Spinal cord (tissue), 10 donors: ENCODE data around the gene LAMB2. TPM values are rescaled to one million over a fixed set of nuclear protein-coding genes. Genes with fewer than 3 reads are reported as not detected.

Experiments
- DNase-seq, 6 donors: peaks; one replicate each; pipeline versions ENCODE4 v3.0.0 to v3.0.0-alpha.2; 2013 to 2015; ENCODE audit warnings: low spot score in 6 of 6, low read depth in 4 of 6
- H3K27ac ChIP-seq: one replicate; pipeline ENCODE4 v1.5.1; 2013; ENCODE audit warnings: low read depth, low read length, control low read depth
- H3K27me3 ChIP-seq: one replicate; pipeline ENCODE4 v1.6.1; 2013; ENCODE audit warnings: low read length; ENCODE audit not compliant: control insufficient read depth, insufficient read depth
- H3K36me3 ChIP-seq: one replicate; pipeline ENCODE4 v1.6.1; 2013; ENCODE audit warnings: low read length; ENCODE audit not compliant: control insufficient read depth, insufficient read depth
- H3K4me1 ChIP-seq: one replicate; pipeline ENCODE4 v1.6.1; 2013; ENCODE audit warnings: low read length; ENCODE audit not compliant: control insufficient read depth, insufficient read depth
- H3K4me3 ChIP-seq: one replicate; pipeline ENCODE4 v1.5.1; 2013; ENCODE audit warnings: low read depth, low read length, control low read depth
- H3K9me3 ChIP-seq: one replicate; pipeline ENCODE4 v1.6.1; 2013; ENCODE audit warnings: low read length; ENCODE audit not compliant: control insufficient read depth, insufficient read depth
- WGBS: methylation state at CpG from one replicate; pipeline ENCODE4 v1.1.5; 2013; ENCODE audit warnings: missing lambda C conversion rate; ENCODE audit not compliant: insufficient coverage; 5-methylcytosine and 5-hydroxymethylcytosine counted together
- polyA plus RNA-seq, 2 donors: library from polyadenylated mRNA; unstranded; fragments of 120-200 nt; gene quantifications; one replicate each; pipeline ENCODE4 v1.2.1, GENCODE V29; 2013; ENCODE audit not compliant: insufficient read length in 2 of 2
- total RNA-seq, 2 donors: library from RNA; depleted of rRNA in 1 of 2; stranded (reverse); fragments of 120-200 nt in 1 of 2; fragments of >200 nt in 1 of 2; gene quantifications; one replicate each; pipeline versions ENCODE4 v1.2.3 to v1.2.4, GENCODE V29; 2013 to 2014
- donor health status: healthy.

Gene LAMB2
- total and polyA plus RNA-seq, 4 donors, result 160 to 536 (median 223) TPM

DNA sequence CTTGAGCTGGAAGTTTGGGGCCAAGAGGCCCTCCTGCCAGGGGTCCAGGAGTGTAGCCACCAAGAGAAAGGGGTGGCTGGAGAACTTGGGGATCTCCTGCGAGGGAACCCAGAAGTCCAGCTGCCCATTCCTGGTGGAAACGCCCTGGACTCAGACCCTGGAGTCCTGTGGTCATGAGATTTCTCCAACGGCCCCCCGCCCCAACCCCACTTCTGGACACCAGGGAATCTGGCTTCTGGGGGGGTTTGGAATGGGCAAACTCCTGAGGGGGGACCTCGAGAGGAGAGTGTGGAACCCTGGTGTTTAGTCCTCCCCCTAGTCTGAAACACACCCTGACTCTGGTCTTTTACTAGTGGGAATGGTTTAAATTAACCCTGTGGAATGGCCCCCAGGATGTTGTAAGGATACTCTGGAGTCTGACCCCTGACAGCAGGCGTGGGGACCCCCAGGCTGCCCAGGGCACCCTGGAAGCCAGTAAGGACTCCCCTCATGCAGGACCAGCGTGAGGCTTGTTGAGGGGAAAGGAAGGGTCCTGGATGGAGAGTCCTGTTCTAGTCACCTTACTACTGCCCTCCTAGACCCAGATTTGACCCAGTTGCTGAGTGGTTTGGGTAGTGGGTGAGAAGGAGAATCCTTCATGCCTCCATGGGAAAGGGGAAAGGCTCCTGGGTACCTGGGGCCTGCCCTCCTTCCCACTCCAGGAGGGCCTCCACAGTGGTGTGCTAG lies 39.1 kb upstream of the LAMB2 start:
- peak overlapping the region; percentile 88 for H3K27ac ChIP-seq

GRCh38 chr3:49171119-49171774 lies 38.4 kb upstream of the LAMB2 start, which contains the start of gene KLHDC8B:
KLHDC8B (plus strand) TSS chr3:49171598; CDS start chr3:49172770, 1,172 bp downstream.
- DNase-seq, result peak; percentile 64 to 94 (median 80)
- Histone ChIP-seq H3K4me3 (peak within 1 kb of the TSS; percentile 80), H3K36me3 (peaks cover 29% of the 10 kb centered on the region), H3K27me3 (peaks cover 2% of the 10 kb centered on the region), H3K4me1 (peaks cover 64% of the 10 kb centered on the region), H3K9me3 (no peaks in the 10 kb centered on the region), H3K27ac (peak within 1 kb of the TSS; percentile 88)
- WGBS, result under 1% methylated on average over 57 of the region's 57 CpGs

More for the DNA sequence above, 39.1 kb upstream of the LAMB2 start:
- no peaks in the 10 kb centered on the region for H3K9me3 ChIP-seq
- peaks cover 58% of the 10 kb centered on the region for H3K4me1 ChIP-seq
- H3K36me3 ChIP-seq, result peaks cover 34% of the 10 kb centered on the region
- no peak for DNase-seq
- H3K27me3 ChIP-seq, result peaks cover 2% of the 10 kb centered on the region
- peak overlapping the region; percentile 80 for H3K4me3 ChIP-seq
- 26% methylated on average over 3 of the region's 7 CpGs for WGBS

GRCh38 chr3:49170744-49171118 lies 37.9 kb upstream of the LAMB2 start:
- H3K4me1 ChIP-seq, result peaks cover 62% of the 10 kb centered on the region
- DNase-seq, result no peak
- peak overlapping the region; percentile 80 for H3K4me3 ChIP-seq
- H3K36me3 ChIP-seq, result peaks cover 23% of the 10 kb centered on the region
- WGBS, result 44% methylated on average over 1 of the region's 1 CpG
- peak overlapping the region; percentile 88 for H3K27ac ChIP-seq
- H3K9me3 ChIP-seq, result no peaks in the 10 kb centered on the region
- peaks cover 2% of the 10 kb centered on the region for H3K27me3 ChIP-seq

GRCh38 chr3:49166752-49167556 lies 34.1 kb upstream of the LAMB2 start:
- H3K27ac ChIP-seq, result peak overlapping the region; percentile 68
- H3K36me3 ChIP-seq, result peaks cover 20% of the 10 kb centered on the region
- H3K4me3 ChIP-seq, result peak overlapping the region; percentile 46
- H3K4me1 ChIP-seq, result peaks cover 36% of the 10 kb centered on the region
- WGBS, result 98% methylated on average over 5 of the region's 6 CpGs
- no peaks in the 10 kb centered on the region for H3K9me3 ChIP-seq
- no peak for DNase-seq
- H3K27me3 ChIP-seq, result peaks cover 2% of the 10 kb centered on the region

- Histone ChIP-seq H3K9me3 (no peaks in the 10 kb centered on the region), H3K27ac (peak within 1 kb of the TSS; percentile 68), H3K4me1 (peaks cover 28% of the 10 kb centered on the region), H3K36me3 (peaks cover 27% of the 10 kb centered on the region), H3K27me3 (peaks cover 2% of the 10 kb centered on the region), H3K4me3 (peak within 1 kb of the TSS; percentile 71)
- 2% methylated on average over 60 of the region's 69 CpGs for WGBS
- peak in 5 of 6 donors; percentile 54 to 95 (median 64) for DNase-seq
Measured at GRCh38 chr3:49165771-49166751, 33.2 kb upstream of the LAMB2 start, which contains the start of gene CCDC71. CCDC71 (minus strand) TSS chr3:49166331; CDS start chr3:49164208, 2,123 bp downstream.

DNA sequence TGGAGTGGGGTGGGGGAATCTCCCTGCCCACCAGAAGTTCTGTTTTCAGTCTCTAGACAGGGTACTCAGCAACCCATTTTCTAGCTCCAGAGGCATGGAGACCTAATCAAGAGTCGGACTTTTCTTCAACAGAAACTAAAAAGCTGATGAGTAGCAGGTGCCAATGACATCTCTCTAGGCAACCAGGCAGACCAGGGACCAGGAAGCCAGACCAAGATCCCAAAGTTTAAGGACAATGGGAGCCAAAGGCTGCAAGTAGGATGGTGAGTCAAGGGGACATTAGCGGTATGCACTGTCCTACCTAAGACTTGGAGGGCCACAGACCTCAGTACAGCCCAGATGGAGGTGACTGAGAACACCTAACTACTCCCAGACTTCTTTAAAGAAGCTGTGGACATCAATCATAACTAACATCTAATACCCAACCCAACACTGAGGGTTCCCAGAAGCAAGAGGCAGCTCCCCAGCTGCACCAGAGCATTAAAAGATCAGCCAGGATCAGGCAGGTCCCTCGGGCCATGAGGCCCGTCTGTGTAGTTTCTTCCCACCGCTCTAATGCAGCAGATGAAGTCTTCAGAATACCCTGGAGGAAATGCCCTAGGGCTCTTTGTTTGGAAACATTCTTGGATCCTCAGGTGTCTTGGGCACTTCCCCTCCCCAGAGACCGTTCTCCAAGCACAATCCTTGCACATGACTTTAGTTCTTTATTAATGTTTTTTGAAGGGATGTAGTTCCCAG lies 32.3 kb upstream of the LAMB2 start:
- Histone ChIP-seq H3K4me1 (peaks cover 19% of the 10 kb centered on the region), H3K4me3 (peak overlapping the region; percentile 71), H3K9me3 (no peaks in the 10 kb centered on the region), H3K27ac (peak overlapping the region; percentile 58), H3K27me3 (peaks cover 2% of the 10 kb centered on the region), H3K36me3 (peaks cover 28% of the 10 kb centered on the region)
- no peak for DNase-seq
- WGBS, result 38% methylated on average over 4 of the region's 6 CpGs

GRCh38 chr3:49163609-49164008 lies 30.8 kb upstream of the LAMB2 start:
- H3K27ac ChIP-seq, result no peak overlapping the region
- WGBS, result 97% methylated on average over 8 of the region's 8 CpGs
- H3K27me3 ChIP-seq, result peaks cover 2% of the 10 kb centered on the region
- no peak overlapping the region for H3K4me3 ChIP-seq
- peaks cover 28% of the 10 kb centered on the region for H3K36me3 ChIP-seq
- DNase-seq, result no peak
- H3K9me3 ChIP-seq, result no peaks in the 10 kb centered on the region
- peaks cover 19% of the 10 kb centered on the region for H3K4me1 ChIP-seq

DNA sequence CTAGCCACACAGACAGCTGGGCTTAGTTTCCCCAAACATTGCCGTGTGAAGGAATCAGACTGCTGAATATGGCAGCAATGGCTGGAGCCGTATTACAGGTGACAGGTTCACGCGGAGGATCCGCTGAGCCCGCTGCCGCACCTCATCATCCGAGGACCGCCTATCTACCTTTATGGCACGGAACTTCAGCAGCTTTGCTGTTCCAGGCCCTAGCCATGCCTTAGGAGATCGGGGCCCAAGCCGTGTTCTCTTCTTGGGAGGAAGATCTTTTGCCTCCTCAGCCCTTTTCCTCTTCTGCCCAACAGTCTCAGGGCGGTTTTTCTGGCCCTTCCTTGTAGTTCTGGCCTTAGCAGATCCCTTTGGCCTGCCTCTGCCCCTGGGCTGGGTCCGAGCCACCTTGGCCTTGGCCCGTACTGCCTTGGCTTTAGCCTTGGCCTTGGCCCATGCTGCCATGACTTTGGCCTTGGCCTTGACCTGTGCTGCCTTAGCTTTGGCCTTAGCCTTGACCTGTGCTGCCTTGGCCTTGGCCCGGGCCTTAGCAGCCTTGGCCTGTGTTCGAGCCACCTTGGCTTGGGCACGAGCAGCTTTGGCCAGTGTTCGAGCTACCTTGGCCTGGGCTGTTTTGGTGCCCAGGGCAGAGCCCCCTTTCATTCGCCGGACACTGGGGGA lies 30.0 kb upstream of the LAMB2 start:
- H3K27ac ChIP-seq, result no peak overlapping the region
- H3K4me3 ChIP-seq, result no peak overlapping the region
- 97% methylated on average over 21 of the region's 21 CpGs for WGBS
- no peak for DNase-seq
- H3K36me3 ChIP-seq, result peaks cover 28% of the 10 kb centered on the region
- peaks cover 2% of the 10 kb centered on the region for H3K27me3 ChIP-seq
- no peaks in the 10 kb centered on the region for H3K9me3 ChIP-seq
- peaks cover 19% of the 10 kb centered on the region for H3K4me1 ChIP-seq
